ENCODE results near the gene MESP1. TPM values are rescaled to one million over a fixed set of nuclear protein-coding genes. Genes with fewer than 3 reads are reported as not detected.
A peak's percentile ranks its signal among the peaks of the same experiment; 100 is the strongest.

Gene MESP1
- total and polyA plus RNA-seq, 2 of the 13 experiments (the other 11 are each of a cell fraction or from before 2014, with no cell fraction given) = not detected

GRCh38 chr15:89781891-89782618, 31.0 kb upstream of the MESP1 start (continued):
- TF ChIP-seq PATZ1 (CRISPR knock-in tag; IDR thresholded peaks at IDR 0.05) (0 out of 2 replicates have a peak, but pooled peaks have one; percentile 38), ZNF7 (CRISPR knock-in tag; IDR thresholded peaks at IDR 0.05) (no peak), THYN1 (CRISPR knock-in tag; IDR thresholded peaks at IDR 0.05; ENCODE audit: borderline replicate concordance, low read depth) (no peak), KDM2A (CRISPR knock-in tag; IDR thresholded peaks at IDR 0.05; ENCODE audit: borderline replicate concordance, low read depth) (0 out of 2 replicates have a peak, but pooled peaks have one; percentile 17), TRIM24 (CRISPR knock-in tag; IDR thresholded peaks at IDR 0.05) (no peak), NCOA5 (CRISPR knock-in tag; IDR thresholded peaks at IDR 0.05) (no peak), FOXJ3 (CRISPR knock-in tag; IDR thresholded peaks at IDR 0.05; ENCODE audit: borderline replicate concordance) (no peak), BHLHE40 (IDR thresholded peaks at IDR 0.05; ENCODE audit: low read length) (no peak), ZNF580 (CRISPR knock-in tag; IDR thresholded peaks at IDR 0.05; ENCODE audit: borderline replicate concordance, low read depth) (peak; percentile 40; the same call in 1 of the 2 replicates), ZNF749 (CRISPR knock-in tag; IDR thresholded peaks at IDR 0.05; ENCODE audit: borderline replicate concordance) (no peak), PRDM10 (CRISPR knock-in tag; IDR thresholded peaks at IDR 0.05; ENCODE audit: low read depth) (0 out of 2 replicates have a peak, but pooled peaks have one; percentile 35), POGK (CRISPR knock-in tag; conservative IDR thresholded peaks at IDR 0.05) (0 out of 2 replicates have a peak, but pooled peaks have one; percentile 26), KLF6 (CRISPR knock-in tag; IDR thresholded peaks at IDR 0.05) (no peak), MIXL1 (CRISPR knock-in tag; IDR thresholded peaks at IDR 0.05) (no peak), NKX3-1 (CRISPR knock-in tag; IDR thresholded peaks at IDR 0.05) (no peak), ATRX (CRISPR knock-in tag; IDR thresholded peaks at IDR 0.05; ENCODE audit: borderline replicate concordance) (no peak), IKZF4 (CRISPR knock-in tag; IDR thresholded peaks at IDR 0.05; ENCODE audit: borderline replicate concordance, low read depth, not compliant biosample characterization) (no peak), DDIT3 (CRISPR knock-in tag; IDR thresholded peaks at IDR 0.05) (no peak), ZNF775 (CRISPR knock-in tag; IDR thresholded peaks at IDR 0.05; ENCODE audit: borderline replicate concordance) (no peak), ZBTB21 (CRISPR knock-in tag; IDR thresholded peaks at IDR 0.05) (no peak), ZNF207 (IDR thresholded peaks at IDR 0.05; ENCODE audit: borderline replicate concordance) (no peak)

All from HepG2 (cell line).